HEK293 (cell line): ENCODE results near the gene TMEM151B.

Experiments used
- CTCF ChIA-PET: fragments of 350-600 bp; formaldehyde crosslinking; extraction: SDS; loops from one replicate; lab custom pipeline; 2021; ENCODE audit warnings: antibody characterized with exemption; lab: Yijun Ruan, JAX
- POLR2A ChIA-PET: fragments of 300-600 bp; formaldehyde crosslinking; extraction: SDS; loops from one replicate; lab custom pipeline; 2020; ENCODE audit warnings: antibody characterized with exemption, inconsistent platforms; lab: Yijun Ruan, JAX
- H3K27ac ChIP-seq: fragments of 200-500 bp; sonication (Bioruptor generic); 2 replicates; pipeline ENCODE4 v1.5.1; 2014; ENCODE audit warnings: low read depth, low read length, control low read depth, inconsistent platforms; ENCODE audit errors: extremely low read depth
- H3K36me3 ChIP-seq, 2 experiments: fragments of 200-500 bp in 1 of 2; sonication (Bioruptor generic) in 1 of 2; 1 replicate in 1 of 2; 2 replicates in 1 of 2; pipeline ENCODE4 v1.5.1; 2014 to 2017; ENCODE audit warnings: inconsistent platforms in 2 of 2, low read length in 2 of 2; ENCODE audit not compliant: control insufficient read depth in 2 of 2, insufficient read depth in 1 of 2
- H3K4me1 ChIP-seq: fragments of 200-500 bp; sonication (Bioruptor generic); 2 replicates; pipeline ENCODE4 v1.5.1; 2014; ENCODE audit warnings: mild to moderate bottlenecking, low read length, inconsistent platforms; ENCODE audit not compliant: control insufficient read depth, insufficient read depth
- H3K4me3 ChIP-seq: 2 replicates; pipeline ENCODE4 v1.5.1; 2011; ENCODE audit warnings: low read depth, mild to moderate bottlenecking, control low read depth, low read length, moderate library complexity
- H3K9me3 ChIP-seq: fragments of 200-500 bp; sonication (Bioruptor generic); 2 replicates; pipeline ENCODE4 v1.5.1; 2014; ENCODE audit warnings: low read depth, low read length, inconsistent platforms; ENCODE audit not compliant: control insufficient read depth, insufficient read depth
- IKZF3 ChIP-seq: fragments of 450-650 bp; IDR thresholded peaks from 2 replicates; pipeline ENCODE4 v1.5.0; 2018; ENCODE audit warnings: missing biosample characterization, mild to moderate bottlenecking, missing genetic modification characterization, moderate library complexity
- SCRT1 ChIP-seq: fragments of 450-650 bp; formaldehyde crosslinking; IDR thresholded peaks from 2 replicates; pipeline ENCODE4 v1.5.1; 2016; ENCODE audit warnings: missing biosample characterization, missing genetic modification characterization, borderline replicate concordance
- SCRT2 ChIP-seq: fragments of 450-650 bp; formaldehyde crosslinking; IDR thresholded peaks from 2 replicates; pipeline ENCODE4 v1.5.1; 2016; ENCODE audit warnings: missing biosample characterization, missing genetic modification characterization
- ZEB2 ChIP-seq: fragments of 450-650 bp; formaldehyde crosslinking; IDR thresholded peaks from 2 replicates; pipeline ENCODE4 v1.5.1; 2016; ENCODE audit warnings: missing biosample characterization, missing genetic modification characterization
- ZFP69B ChIP-seq: fragments of 450-650 bp; formaldehyde crosslinking; IDR thresholded peaks from 2 replicates; pipeline ENCODE4 v1.5.1; 2016; ENCODE audit warnings: missing biosample characterization, missing genetic modification characterization
- ZNF341 ChIP-seq: fragments of 450-650 bp; formaldehyde crosslinking; IDR thresholded peaks from 2 replicates; pipeline ENCODE4; 2016; ENCODE audit warnings: low read depth, missing biosample characterization, missing genetic modification characterization
- ZNF549 ChIP-seq: fragments of 450-650 bp; IDR thresholded peaks from 2 replicates; pipeline ENCODE4 v1.5.1; 2018; ENCODE audit warnings: missing biosample characterization, missing genetic modification characterization, mild to moderate bottlenecking, inconsistent platforms, moderate library complexity
- ZNF654 ChIP-seq: fragments of 450-650 bp; formaldehyde crosslinking; IDR thresholded peaks from 2 replicates; pipeline ENCODE4 v1.5.1; 2016; ENCODE audit warnings: low read depth, missing biosample characterization, missing genetic modification characterization
- ZNF660 ChIP-seq: fragments of 450-650 bp; IDR thresholded peaks from 2 replicates; pipeline ENCODE4 v1.5.1; 2018; ENCODE audit warnings: missing biosample characterization, mild to moderate bottlenecking, missing genetic modification characterization
- ZSCAN30 ChIP-seq: fragments of 450-650 bp; IDR thresholded peaks from 2 replicates; pipeline ENCODE4 v1.5.1; 2018; ENCODE audit warnings: missing biosample characterization, mild to moderate bottlenecking, missing genetic modification characterization, moderate library complexity
- TF ChIP-seq, protein P1 (sequence below): fragments of 450-650 bp; formaldehyde crosslinking; IDR thresholded peaks from 2 replicates; pipeline ENCODE4 v1.5.1; 2016; ENCODE audit warnings: missing biosample characterization, missing genetic modification characterization
- TF ChIP-seq, protein P2 (sequence below): fragments of 450-650 bp; formaldehyde crosslinking; conservative IDR thresholded peaks from 2 replicates; pipeline ENCODE4 v1.5.1; 2016; ENCODE audit warnings: low read depth, missing biosample characterization, missing genetic modification characterization
- TF ChIP-seq, protein P3 (sequence below): fragments of 450-650 bp; formaldehyde crosslinking; IDR thresholded peaks from 2 replicates; pipeline ENCODE4 v1.5.1; 2016; ENCODE audit warnings: missing biosample characterization, missing genetic modification characterization
- TF ChIP-seq, protein P4 (sequence below): fragments of 450-650 bp; formaldehyde crosslinking; IDR thresholded peaks from 2 replicates; pipeline ENCODE4 v1.5.1; 2016; ENCODE audit warnings: missing biosample characterization, missing genetic modification characterization
- TF ChIP-seq, protein P5 (sequence below): fragments of 450-650 bp; formaldehyde crosslinking; IDR thresholded peaks from 2 replicates; pipeline ENCODE4 v1.5.1; 2016; ENCODE audit warnings: missing biosample characterization, missing genetic modification characterization
- TF ChIP-seq, protein P6 (sequence below): fragments of 450-650 bp; formaldehyde crosslinking; IDR thresholded peaks from 2 replicates; pipeline ENCODE4 v1.5.1; 2016; ENCODE audit warnings: missing biosample characterization, missing genetic modification characterization
- TF ChIP-seq, protein P7 (sequence below): fragments of 450-650 bp; formaldehyde crosslinking; IDR thresholded peaks from 2 replicates; pipeline ENCODE4 v1.5.1; 2016; ENCODE audit warnings: missing biosample characterization, missing genetic modification characterization

The TMEM151B gene

DNA sequence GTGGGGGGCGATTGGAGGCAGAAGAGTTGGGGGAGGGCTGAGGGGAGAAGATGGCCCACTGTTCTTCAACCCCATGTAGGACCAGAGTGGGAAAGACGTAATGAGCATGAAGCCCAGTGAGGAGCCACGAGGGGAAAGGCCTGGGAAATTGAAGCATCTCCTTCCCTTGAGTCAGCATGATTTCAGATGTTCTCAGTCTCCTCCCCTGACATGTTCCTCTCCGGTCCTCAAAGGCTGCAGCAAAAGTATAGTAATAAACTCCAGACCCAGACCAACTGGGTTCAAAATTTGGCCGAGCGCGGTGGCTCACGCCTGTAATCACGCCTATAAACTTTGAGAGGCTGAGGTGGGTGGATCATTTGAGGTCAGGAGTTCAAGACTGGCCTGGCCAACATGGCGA, 3.0 kb upstream of the TMEM151B start (continued):
- TF ChIP-seq, protein P1, sequence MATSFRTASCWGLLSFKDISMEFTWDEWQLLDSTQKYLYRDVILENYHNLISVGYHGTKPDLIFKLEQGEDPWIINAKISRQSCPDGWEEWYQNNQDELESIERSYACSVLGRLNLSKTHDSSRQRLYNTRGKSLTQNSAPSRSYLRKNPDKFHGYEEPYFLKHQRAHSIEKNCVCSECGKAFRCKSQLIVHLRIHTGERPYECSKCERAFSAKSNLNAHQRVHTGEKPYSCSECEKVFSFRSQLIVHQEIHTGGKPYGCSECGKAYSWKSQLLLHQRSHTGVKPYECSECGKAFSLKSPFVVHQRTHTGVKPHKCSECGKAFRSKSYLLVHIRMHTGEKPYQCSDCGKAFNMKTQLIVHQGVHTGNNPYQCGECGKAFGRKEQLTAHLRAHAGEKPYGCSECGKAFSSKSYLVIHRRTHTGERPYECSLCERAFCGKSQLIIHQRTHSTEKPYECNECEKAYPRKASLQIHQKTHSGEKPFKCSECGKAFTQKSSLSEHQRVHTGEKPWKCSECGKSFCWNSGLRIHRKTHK: no peak

DNA sequence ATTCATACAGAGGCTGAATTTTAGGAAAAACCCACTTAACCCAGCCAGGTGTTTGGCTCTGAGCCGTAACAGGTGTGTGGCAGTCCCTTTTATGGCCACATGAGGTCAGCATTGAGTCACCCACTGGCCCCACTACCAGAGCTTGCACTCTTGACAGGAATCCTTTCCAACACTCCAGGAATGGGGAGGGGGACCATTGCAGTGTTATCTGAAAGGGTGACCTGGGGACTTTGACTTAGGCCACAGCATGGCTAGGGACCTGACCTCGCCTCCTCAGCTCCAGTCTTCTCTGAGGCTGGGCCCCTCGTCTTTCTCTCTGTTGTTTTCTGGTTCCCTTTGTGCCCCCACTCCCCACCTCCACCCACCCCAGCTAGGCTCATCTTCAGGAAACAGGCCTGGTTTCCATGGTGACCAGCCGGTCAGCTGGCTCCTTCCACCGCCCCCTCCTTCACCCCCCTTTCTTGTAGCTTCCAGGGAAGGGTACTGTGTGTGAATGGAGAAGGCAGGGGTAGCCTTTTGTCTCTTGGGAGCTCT, 2.1 kb upstream of the TMEM151B start:
- Histone ChIP-seq H3K36me3 (no peaks in the 10 kb centered on the region), H3K4me3 (no peak overlapping the region), H3K27ac (no peak overlapping the region), H3K4me1 (peaks cover 4% of the 10 kb centered on the region; the same call in 1 of the 2 replicates), H3K9me3 (no peaks in the 10 kb centered on the region)
- ChIA-PET POLR2A (interaction anchor here (0.6 to 1.9 kb wide), 10 partner anchors 10 to 651 kb away, joined by 3 to 14 read pairs (median 5); partner anchors contain the start of genes AARS2 and HSP90AB1), CTCF (interaction anchor here (0.5 to 7.2 kb wide), 39 partner anchors 11 to 1655 kb away, joined by 3 to 208 read pairs (median 6); partner anchors contain the start of genes AARS2, HSP90AB1, SLC35B2 and SPATS1)
- TF ChIP-seq, protein P2, sequence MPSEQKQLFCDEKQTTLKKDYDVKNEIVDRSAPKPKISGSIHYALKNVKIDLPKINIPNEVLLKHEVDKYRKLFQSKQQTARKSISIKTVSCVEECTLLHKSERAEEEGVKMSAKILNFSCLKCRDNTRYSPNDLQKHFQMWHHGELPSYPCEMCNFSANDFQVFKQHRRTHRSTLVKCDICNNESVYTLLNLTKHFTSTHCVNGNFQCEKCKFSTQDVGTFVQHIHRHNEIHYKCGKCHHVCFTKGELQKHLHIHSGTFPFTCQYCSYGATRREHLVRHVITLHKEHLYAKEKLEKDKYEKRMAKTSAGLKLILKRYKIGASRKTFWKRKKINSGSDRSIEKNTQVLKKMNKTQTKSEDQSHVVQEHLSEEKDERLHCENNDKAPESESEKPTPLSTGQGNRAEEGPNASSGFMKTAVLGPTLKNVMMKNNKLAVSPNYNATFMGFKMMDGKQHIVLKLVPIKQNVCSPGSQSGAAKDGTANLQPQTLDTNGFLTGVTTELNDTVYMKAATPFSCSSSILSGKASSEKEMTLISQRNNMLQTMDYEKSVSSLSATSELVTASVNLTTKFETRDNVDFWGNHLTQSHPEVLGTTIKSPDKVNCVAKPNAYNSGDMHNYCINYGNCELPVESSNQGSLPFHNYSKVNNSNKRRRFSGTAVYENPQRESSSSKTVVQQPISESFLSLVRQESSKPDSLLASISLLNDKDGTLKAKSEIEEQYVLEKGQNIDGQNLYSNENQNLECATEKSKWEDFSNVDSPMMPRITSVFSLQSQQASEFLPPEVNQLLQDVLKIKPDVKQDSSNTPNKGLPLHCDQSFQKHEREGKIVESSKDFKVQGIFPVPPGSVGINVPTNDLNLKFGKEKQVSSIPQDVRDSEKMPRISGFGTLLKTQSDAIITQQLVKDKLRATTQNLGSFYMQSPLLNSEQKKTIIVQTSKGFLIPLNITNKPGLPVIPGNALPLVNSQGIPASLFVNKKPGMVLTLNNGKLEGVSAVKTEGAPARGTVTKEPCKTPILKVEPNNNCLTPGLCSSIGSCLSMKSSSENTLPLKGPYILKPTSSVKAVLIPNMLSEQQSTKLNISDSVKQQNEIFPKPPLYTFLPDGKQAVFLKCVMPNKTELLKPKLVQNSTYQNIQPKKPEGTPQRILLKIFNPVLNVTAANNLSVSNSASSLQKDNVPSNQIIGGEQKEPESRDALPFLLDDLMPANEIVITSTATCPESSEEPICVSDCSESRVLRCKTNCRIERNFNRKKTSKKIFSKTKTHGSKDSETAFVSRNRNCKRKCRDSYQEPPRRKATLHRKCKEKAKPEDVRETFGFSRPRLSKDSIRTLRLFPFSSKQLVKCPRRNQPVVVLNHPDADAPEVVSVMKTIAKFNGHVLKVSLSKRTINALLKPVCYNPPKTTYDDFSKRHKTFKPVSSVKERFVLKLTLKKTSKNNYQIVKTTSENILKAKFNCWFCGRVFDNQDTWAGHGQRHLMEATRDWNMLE: no peak
- peak; percentile 94 for TF ChIP-seq ZNF654 (tag by site-specific recombination)
- TF ChIP-seq, protein P3, sequence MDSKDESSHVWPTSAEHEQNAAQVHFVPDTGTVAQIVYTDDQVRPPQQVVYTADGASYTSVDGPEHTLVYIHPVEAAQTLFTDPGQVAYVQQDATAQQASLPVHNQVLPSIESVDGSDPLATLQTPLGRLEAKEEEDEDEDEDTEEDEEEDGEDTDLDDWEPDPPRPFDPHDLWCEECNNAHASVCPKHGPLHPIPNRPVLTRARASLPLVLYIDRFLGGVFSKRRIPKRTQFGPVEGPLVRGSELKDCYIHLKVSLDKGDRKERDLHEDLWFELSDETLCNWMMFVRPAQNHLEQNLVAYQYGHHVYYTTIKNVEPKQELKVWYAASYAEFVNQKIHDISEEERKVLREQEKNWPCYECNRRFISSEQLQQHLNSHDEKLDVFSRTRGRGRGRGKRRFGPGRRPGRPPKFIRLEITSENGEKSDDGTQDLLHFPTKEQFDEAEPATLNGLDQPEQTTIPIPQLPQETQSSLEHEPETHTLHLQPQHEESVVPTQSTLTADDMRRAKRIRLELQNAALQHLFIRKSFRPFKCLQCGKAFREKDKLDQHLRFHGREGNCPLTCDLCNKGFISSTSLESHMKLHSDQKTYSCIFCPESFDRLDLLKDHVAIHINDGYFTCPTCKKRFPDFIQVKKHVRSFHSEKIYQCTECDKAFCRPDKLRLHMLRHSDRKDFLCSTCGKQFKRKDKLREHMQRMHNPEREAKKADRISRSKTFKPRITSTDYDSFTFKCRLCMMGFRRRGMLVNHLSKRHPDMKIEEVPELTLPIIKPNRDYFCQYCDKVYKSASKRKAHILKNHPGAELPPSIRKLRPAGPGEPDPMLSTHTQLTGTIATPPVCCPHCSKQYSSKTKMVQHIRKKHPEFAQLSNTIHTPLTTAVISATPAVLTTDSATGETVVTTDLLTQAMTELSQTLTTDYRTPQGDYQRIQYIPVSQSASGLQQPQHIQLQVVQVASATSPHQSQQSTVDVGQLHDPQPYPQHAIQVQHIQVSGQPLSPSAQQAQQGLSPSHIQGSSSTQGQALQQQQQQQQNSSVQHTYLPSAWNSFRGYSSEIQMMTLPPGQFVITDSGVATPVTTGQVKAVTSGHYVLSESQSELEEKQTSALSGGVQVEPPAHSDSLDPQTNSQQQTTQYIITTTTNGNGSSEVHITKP: peak; percentile 75
- peak; percentile 98 for TF ChIP-seq SCRT1 (tag by site-specific recombination)
- peak; percentile 81; the same call in 1 of the 2 replicates for TF ChIP-seq ZEB2
- TF ChIP-seq, protein P4, sequence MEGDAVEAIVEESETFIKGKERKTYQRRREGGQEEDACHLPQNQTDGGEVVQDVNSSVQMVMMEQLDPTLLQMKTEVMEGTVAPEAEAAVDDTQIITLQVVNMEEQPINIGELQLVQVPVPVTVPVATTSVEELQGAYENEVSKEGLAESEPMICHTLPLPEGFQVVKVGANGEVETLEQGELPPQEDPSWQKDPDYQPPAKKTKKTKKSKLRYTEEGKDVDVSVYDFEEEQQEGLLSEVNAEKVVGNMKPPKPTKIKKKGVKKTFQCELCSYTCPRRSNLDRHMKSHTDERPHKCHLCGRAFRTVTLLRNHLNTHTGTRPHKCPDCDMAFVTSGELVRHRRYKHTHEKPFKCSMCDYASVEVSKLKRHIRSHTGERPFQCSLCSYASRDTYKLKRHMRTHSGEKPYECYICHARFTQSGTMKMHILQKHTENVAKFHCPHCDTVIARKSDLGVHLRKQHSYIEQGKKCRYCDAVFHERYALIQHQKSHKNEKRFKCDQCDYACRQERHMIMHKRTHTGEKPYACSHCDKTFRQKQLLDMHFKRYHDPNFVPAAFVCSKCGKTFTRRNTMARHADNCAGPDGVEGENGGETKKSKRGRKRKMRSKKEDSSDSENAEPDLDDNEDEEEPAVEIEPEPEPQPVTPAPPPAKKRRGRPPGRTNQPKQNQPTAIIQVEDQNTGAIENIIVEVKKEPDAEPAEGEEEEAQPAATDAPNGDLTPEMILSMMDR (tag by site-specific recombination): peak; percentile 66
- TF ChIP-seq ZSCAN30: peak; percentile 64; the same call in 1 of the 2 replicates
- TF ChIP-seq ZNF341 (tag by site-specific recombination): 0 out of 2 replicates have a peak, but pooled peaks have one; percentile 10
- TF ChIP-seq IKZF3: peak; percentile 21; the same call in 1 of the 2 replicates
- TF ChIP-seq ZNF660: 0 out of 2 replicates have a peak, but pooled peaks have one; percentile 41
- TF ChIP-seq, protein P5, sequence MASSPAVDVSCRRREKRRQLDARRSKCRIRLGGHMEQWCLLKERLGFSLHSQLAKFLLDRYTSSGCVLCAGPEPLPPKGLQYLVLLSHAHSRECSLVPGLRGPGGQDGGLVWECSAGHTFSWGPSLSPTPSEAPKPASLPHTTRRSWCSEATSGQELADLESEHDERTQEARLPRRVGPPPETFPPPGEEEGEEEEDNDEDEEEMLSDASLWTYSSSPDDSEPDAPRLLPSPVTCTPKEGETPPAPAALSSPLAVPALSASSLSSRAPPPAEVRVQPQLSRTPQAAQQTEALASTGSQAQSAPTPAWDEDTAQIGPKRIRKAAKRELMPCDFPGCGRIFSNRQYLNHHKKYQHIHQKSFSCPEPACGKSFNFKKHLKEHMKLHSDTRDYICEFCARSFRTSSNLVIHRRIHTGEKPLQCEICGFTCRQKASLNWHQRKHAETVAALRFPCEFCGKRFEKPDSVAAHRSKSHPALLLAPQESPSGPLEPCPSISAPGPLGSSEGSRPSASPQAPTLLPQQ (tag by site-specific recombination): peak; percentile 68; the same call in 1 of the 2 replicates
- no peak for TF ChIP-seq ZNF549 (tag by site-specific recombination)
- TF ChIP-seq, protein P6, sequence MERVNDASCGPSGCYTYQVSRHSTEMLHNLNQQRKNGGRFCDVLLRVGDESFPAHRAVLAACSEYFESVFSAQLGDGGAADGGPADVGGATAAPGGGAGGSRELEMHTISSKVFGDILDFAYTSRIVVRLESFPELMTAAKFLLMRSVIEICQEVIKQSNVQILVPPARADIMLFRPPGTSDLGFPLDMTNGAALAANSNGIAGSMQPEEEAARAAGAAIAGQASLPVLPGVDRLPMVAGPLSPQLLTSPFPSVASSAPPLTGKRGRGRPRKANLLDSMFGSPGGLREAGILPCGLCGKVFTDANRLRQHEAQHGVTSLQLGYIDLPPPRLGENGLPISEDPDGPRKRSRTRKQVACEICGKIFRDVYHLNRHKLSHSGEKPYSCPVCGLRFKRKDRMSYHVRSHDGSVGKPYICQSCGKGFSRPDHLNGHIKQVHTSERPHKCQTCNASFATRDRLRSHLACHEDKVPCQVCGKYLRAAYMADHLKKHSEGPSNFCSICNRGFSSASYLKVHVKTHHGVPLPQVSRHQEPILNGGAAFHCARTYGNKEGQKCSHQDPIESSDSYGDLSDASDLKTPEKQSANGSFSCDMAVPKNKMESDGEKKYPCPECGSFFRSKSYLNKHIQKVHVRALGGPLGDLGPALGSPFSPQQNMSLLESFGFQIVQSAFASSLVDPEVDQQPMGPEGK: 0 out of 2 replicates have a peak, but pooled peaks have one; percentile 42
- peak; percentile 100 for TF ChIP-seq SCRT2 (tag by site-specific recombination)
- 0 out of 2 replicates have a peak, but pooled peaks have one; percentile 17 for TF ChIP-seq ZFP69B (tag by site-specific recombination)
- TF ChIP-seq, protein P7, sequence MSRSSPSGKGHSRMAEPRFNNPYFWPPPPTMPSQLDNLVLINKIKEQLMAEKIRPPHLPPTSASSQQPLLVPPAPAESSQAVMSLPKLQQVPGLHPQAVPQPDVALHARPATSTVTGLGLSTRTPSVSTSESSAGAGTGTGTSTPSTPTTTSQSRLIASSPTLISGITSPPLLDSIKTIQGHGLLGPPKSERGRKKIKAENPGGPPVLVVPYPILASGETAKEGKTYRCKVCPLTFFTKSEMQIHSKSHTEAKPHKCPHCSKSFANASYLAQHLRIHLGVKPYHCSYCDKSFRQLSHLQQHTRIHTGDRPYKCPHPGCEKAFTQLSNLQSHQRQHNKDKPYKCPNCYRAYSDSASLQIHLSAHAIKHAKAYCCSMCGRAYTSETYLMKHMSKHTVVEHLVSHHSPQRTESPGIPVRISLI (tag by site-specific recombination): no peak
